Uterus (tissue), 4 donors: ENCODE results near the gene SCN10A. TPM values are rescaled to one million over a fixed set of nuclear protein-coding genes. Genes with fewer than 3 reads are reported as not detected.

Experiments
- DNase-seq, 2 donors: peaks; one replicate each; pipeline ENCODE4 v3.0.0-alpha.2; 2019 to 2020
- H3K27ac ChIP-seq, 2 donors: fragments of 200-600 bp; sonication (generic); 1 replicate in 1 of 2; 2 replicates in 1 of 2; pipeline ENCODE4 v1.5.1; 2016 to 2018
- H3K27me3 ChIP-seq, 2 donors: fragments of 200-600 bp; sonication (generic); one replicate each; pipeline ENCODE4 v1.5.1; 2018 to 2019; ENCODE audit warnings: control low read depth in 1 of 2
- H3K36me3 ChIP-seq, 2 donors: fragments of 200-600 bp; sonication (generic); one replicate each; pipeline ENCODE4 v1.5.1; 2019; ENCODE audit warnings: control low read depth in 1 of 2
- H3K4me1 ChIP-seq, 2 donors: fragments of 200-600 bp; sonication (generic); one replicate each; pipeline ENCODE4 v1.5.1; 2018 to 2019; ENCODE audit warnings: control low read depth in 1 of 2
- H3K4me3 ChIP-seq, 2 donors: fragments of 200-600 bp; sonication (generic); 1 replicate in 1 of 2; 2 replicates in 1 of 2; pipeline ENCODE4 v1.5.1; 2018 to 2019; ENCODE audit warnings: mild to moderate bottlenecking in 1 of 2
- H3K9me3 ChIP-seq, 2 donors: fragments of 200-600 bp; sonication (generic); one replicate each; pipeline ENCODE4 v1.5.1; 2019; ENCODE audit warnings: control low read depth in 1 of 2
- CTCF ChIP-seq, 4 experiments: fragments of 200-600 bp in 2 of 4; fragments of 450-650 bp in 2 of 4; sonication (generic) in 2 of 4; IDR thresholded peaks; one replicate each; pipeline ENCODE4 v1.5.1; 2016 to 2019; ENCODE audit warnings: antibody characterized with exemption in 4 of 4, mild to moderate bottlenecking in 2 of 4, moderate library complexity in 1 of 4
- POLR2A ChIP-seq, 2 donors: fragments of 450-650 bp; IDR thresholded peaks; one replicate each; pipeline ENCODE4 v1.6.1; 2016; ENCODE audit warnings: antibody characterized with exemption in 2 of 2, mild to moderate bottlenecking in 1 of 2, moderate library complexity in 1 of 2
- intact Hi-C: fragments of 100-400 bp; cut with DNase I; formaldehyde crosslinking; loops from one replicate; pipeline ENCODE4 v1.15.1; 2023; ENCODE audit warnings: low total_unique reads
- total RNA-seq, 4 donors: library from RNA; depleted of rRNA in 3 of 4; stranded (reverse); fragments of >200 nt in 3 of 4; gene quantifications; one replicate each; pipeline versions ENCODE4 v1.1.0 to v1.2.4, GENCODE V29; 2014 to 2023
- donor health status: DM: yes; HTN: yes; CAD: no.

SCN10A gene
- total RNA-seq, 4 donors from 2014 or later: not detected

DNA sequence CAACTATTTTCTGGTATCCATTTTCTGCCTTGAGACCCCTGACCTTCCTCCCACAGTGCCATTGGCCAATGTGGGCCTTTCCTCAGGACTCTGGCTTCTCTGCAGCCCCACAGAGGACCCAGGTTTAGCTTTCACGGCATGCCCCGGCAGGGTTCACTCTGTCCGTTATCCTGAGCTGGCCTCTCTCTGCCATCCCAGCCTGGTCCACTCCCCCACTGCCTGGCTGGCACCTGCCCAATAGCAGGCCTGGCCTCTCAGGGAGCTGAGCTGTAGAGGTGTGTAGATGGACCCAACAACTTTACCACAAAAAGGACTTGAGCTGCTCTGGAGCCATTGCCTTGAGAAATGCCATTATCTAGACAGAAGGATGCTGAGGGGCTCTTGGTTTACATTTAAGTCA is 57.5 kb downstream of the SCN10A start:
- H3K36me3 ChIP-seq: no peaks in the 10 kb centered on the region
- H3K4me1 ChIP-seq: no peaks in the 10 kb centered on the region
- no peak overlapping the region for H3K27ac ChIP-seq
- no peak overlapping the region for H3K4me3 ChIP-seq
- no peaks in the 10 kb centered on the region for H3K27me3 ChIP-seq
- no peaks in the 10 kb centered on the region for H3K9me3 ChIP-seq
- TF ChIP-seq POLR2A (IDR thresholded peaks at IDR 0.05): no peak
- no peak for TF ChIP-seq CTCF (IDR thresholded peaks at IDR 0.05)
- intact Hi-C loops: no loop called here
- DNase-seq: no peak

GRCh38 chr3:38757721-38758120 is 58.3 kb downstream of the SCN10A start:
- no peak for DNase-seq
- TF ChIP-seq CTCF (IDR thresholded peaks at IDR 0.05) (no peak), POLR2A (IDR thresholded peaks at IDR 0.05) (no peak)
- H3K4me1 ChIP-seq: no peaks in the 10 kb centered on the region
- H3K36me3 ChIP-seq: no peaks in the 10 kb centered on the region
- intact Hi-C loops: no loop called here
- H3K27me3 ChIP-seq: no peaks in the 10 kb centered on the region
- H3K27ac ChIP-seq: no peak overlapping the region
- H3K9me3 ChIP-seq: no peaks in the 10 kb centered on the region
- H3K4me3 ChIP-seq: no peak overlapping the region

DNA sequence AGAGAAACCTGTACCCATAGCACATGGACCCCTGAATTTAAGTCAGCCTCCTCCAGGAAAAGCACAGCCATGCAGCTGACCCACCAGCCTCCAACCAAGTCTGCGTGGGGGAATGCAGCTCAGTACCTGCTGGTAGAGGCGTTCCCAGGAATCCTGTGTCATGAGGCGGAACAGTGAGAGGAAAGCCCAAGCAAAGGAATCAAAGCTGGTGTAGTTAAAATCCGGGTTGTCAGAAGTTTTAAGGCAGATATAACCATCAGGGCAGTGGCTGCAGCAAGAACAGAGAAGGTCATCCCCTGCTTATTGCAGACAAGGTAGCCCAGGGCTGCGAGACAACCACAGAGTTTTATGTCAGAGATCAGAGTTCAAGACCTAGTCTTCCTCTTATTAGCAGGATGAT is 59.1 kb downstream of the SCN10A start:
- Histone ChIP-seq H3K36me3 (no peaks in the 10 kb centered on the region), H3K9me3 (no peaks in the 10 kb centered on the region), H3K27ac (no peak overlapping the region), H3K27me3 (no peaks in the 10 kb centered on the region), H3K4me3 (no peak overlapping the region), H3K4me1 (no peaks in the 10 kb centered on the region)
- DNase-seq: no peak
- TF ChIP-seq POLR2A (IDR thresholded peaks at IDR 0.05) (no peak), CTCF (IDR thresholded peaks at IDR 0.05) (no peak)
- intact Hi-C loops: no loop called here

DNA sequence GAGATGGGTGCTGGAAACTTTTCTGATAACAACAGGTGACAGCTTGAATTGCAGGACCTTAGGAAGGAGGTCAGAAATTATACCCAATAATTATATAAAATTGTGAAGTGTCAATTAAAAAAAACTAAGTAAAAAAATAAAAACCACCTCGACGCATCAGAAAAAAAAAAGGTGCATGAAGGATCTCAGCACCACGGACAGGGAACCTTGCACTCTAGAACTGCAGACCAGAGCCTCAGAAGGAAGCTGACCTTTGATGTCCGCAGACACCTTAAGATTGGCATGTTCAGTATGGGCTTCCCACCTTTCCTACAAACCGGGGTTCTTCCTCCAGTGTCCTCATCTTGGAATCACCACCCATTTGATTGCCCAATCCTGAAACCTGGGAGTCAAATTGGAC is 60.9 kb downstream of the SCN10A start:
- Histone ChIP-seq H3K27ac (no peak overlapping the region), H3K27me3 (no peaks in the 10 kb centered on the region), H3K36me3 (no peaks in the 10 kb centered on the region), H3K4me3 (no peak overlapping the region), H3K9me3 (no peaks in the 10 kb centered on the region), H3K4me1 (no peaks in the 10 kb centered on the region)
- intact Hi-C loops: no loop called here
- DNase-seq: no peak
- no peak for TF ChIP-seq POLR2A (IDR thresholded peaks at IDR 0.05)

- Histone ChIP-seq H3K36me3 (no peaks in the 10 kb centered on the region), H3K27me3 (no peaks in the 10 kb centered on the region), H3K9me3 (no peaks in the 10 kb centered on the region), H3K4me1 (no peaks in the 10 kb centered on the region), H3K4me3 (no peak overlapping the region), H3K27ac (no peak overlapping the region)
- intact Hi-C loops: no loop called here
- TF ChIP-seq POLR2A (IDR thresholded peaks at IDR 0.05) (no peak), CTCF (IDR thresholded peaks at IDR 0.05) (no peak)
- DNase-seq: no peak
Measured at GRCh38 chr3:38746641-38747040, 69.4 kb downstream of the SCN10A start.

- no peaks in the 10 kb centered on the region for H3K4me1 ChIP-seq
- no peak overlapping the region for H3K4me3 ChIP-seq
- TF ChIP-seq POLR2A (IDR thresholded peaks at IDR 0.05): no peak
- no peaks in the 10 kb centered on the region for H3K36me3 ChIP-seq
- no peak for DNase-seq
- H3K27me3 ChIP-seq: no peaks in the 10 kb centered on the region
- no peak overlapping the region for H3K27ac ChIP-seq
- intact Hi-C loops: no loop called here
- no peaks in the 10 kb centered on the region for H3K9me3 ChIP-seq
Measured at GRCh38 chr3:38743043-38743442, 73.0 kb downstream of the SCN10A start.
